ENCODE measurements around the gene SAYSD1.

Gene SAYSD1

DNA sequence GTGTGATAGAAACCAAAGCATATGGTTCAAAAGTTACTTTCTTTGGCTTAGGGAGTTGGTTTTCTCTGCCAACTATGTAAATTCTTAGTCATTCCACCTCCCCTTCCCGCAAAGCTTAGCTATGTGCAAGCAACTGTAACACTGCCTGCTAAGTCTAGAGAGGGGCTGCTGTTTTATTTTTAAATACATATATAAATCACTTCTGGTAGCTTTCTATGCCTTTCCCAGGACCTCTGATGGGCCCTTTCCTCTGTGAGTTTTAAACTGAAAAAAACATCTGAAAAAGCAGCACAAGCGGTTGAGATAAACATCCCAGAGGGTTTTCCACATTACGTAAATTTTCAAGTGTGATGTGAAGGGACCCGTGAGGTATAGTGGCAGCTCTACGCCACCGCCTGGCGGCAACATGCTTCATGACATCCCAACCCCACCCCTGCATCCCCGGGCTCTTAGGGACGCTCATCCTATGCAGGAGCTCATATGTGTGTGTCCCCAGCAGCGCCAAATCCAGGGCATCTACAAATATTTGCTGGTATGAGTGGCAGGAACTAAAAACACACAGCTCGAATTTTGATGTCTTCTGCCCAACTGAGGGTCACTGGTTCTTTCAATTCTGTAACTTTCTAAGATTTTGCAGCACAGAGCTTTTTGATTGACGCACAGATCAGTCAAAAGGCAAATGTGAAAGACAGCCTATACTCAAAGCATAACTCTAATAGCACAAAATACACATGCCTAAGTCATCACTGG, 12.7 kb downstream of the SAYSD1 start:
- H3K4me3 ChIP-seq (replicated peaks; ENCODE audit: low read depth, low read length), result no peak overlapping the region
- DNase-seq (ENCODE audit: extremely low read depth, low read depth), result no peak
- TF ChIP-seq, protein P1, sequence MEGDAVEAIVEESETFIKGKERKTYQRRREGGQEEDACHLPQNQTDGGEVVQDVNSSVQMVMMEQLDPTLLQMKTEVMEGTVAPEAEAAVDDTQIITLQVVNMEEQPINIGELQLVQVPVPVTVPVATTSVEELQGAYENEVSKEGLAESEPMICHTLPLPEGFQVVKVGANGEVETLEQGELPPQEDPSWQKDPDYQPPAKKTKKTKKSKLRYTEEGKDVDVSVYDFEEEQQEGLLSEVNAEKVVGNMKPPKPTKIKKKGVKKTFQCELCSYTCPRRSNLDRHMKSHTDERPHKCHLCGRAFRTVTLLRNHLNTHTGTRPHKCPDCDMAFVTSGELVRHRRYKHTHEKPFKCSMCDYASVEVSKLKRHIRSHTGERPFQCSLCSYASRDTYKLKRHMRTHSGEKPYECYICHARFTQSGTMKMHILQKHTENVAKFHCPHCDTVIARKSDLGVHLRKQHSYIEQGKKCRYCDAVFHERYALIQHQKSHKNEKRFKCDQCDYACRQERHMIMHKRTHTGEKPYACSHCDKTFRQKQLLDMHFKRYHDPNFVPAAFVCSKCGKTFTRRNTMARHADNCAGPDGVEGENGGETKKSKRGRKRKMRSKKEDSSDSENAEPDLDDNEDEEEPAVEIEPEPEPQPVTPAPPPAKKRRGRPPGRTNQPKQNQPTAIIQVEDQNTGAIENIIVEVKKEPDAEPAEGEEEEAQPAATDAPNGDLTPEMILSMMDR (IDR thresholded peaks at IDR 0.05; ENCODE audit: low read depth, low read length, missing control alignments), result peak; percentile 47

DNA sequence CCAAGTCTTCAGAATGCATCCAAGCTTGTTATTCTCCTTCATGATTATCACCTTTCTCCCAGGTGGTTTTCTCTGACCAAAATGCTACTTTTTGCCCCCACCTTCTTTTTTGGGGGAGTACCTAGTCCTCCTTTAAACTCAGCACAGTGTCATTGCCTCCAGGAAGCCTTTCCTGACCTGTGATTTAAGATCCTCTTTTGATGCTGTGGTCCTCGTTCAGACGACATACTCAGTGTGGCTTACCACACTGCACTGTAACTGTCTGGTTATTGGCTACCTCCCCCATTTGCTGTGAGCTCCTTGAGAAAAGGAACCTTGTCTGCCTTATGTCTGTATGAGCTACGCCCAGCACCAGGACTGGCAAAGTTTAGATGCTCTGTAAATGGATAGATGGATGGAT, 14.6 kb downstream of the SAYSD1 start:
- no peak for DNase-seq (ENCODE audit: extremely low read depth, low read depth)
- no peak overlapping the region for H3K4me3 ChIP-seq (replicated peaks; ENCODE audit: low read depth, low read length)
- TF ChIP-seq, protein P1 (IDR thresholded peaks at IDR 0.05; ENCODE audit: low read depth, low read length, missing control alignments), result no peak

DNA sequence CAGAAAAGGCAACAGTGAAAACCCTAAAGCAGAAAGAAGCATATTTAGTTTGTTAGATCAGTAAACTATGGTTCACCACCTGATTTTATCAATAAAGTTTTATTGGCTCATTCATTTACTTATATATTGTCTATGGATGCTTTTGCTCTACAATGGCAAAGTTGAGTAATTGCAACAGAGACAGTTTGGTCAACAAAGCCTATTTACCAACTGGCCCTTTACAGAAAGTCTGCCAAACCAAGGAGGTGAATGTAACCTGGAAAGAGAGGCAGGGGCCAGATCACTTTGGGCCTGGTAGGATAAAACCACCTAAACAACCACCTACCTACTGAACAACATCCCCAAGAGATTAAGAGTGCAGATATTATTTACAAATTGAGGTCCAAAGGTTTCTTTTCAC, 19.4 kb downstream of the SAYSD1 start:
- DNase-seq (ENCODE audit: extremely low read depth, low read depth), result no peak
- H3K4me3 ChIP-seq (replicated peaks; ENCODE audit: low read depth, low read length), result no peak overlapping the region
- TF ChIP-seq, protein P1 (IDR thresholded peaks at IDR 0.05; ENCODE audit: low read depth, low read length, missing control alignments), result no peak

DNA sequence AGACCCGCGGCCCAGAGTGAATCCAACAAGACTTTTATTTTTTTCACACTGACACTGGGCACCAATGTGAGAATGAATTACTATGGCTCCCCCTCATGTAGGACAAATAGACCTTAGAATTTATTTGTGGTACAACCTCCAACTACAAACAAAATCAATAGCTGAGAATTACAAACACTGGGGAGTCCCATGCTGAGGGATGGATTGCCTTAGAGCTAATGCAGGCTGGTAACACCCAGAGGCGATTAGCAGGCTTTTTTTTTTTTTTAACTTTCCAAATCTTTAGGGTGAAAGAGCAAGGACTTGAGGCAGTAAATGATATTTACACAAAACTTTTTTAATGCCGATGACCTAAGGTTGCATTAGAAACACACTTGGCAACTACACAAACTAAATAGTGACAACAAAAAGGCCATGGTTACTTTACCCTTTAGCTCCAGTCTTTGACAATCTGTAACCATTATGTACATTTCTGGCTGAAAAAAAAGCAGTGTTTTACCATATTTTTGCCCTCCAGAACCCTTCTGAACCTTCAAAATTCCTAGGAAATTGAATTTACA, 21.8 kb downstream of the SAYSD1 start:
- no peak for DNase-seq (ENCODE audit: extremely low read depth, low read depth)
- no peak overlapping the region for H3K4me3 ChIP-seq (replicated peaks; ENCODE audit: low read depth, low read length)
- TF ChIP-seq, protein P1 (IDR thresholded peaks at IDR 0.05; ENCODE audit: low read depth, low read length, missing control alignments), result no peak

DNA sequence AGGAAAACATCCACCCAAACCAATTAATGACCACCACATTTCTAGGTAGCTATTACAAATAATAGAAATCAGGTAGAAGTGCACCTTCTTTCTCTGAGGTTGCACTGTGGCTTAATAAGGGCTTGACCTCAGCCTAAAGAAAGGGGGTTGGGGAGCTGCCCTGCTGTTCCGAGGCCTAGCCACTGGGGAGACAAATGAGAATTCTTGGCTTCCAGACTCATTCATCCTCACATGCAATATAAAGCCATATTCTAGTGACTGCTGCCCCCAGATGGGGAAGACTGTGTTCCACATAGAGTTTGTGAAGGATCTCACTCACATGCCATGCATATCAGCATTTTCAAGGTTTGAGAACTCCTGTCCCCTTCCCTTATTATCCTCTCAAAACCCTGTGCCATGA, 22.9 kb downstream of the SAYSD1 start:
- no peak overlapping the region for H3K4me3 ChIP-seq (replicated peaks; ENCODE audit: low read depth, low read length)
- TF ChIP-seq, protein P1 (IDR thresholded peaks at IDR 0.05; ENCODE audit: low read depth, low read length, missing control alignments), result no peak
- DNase-seq (ENCODE audit: extremely low read depth, low read depth), result no peak

DNA sequence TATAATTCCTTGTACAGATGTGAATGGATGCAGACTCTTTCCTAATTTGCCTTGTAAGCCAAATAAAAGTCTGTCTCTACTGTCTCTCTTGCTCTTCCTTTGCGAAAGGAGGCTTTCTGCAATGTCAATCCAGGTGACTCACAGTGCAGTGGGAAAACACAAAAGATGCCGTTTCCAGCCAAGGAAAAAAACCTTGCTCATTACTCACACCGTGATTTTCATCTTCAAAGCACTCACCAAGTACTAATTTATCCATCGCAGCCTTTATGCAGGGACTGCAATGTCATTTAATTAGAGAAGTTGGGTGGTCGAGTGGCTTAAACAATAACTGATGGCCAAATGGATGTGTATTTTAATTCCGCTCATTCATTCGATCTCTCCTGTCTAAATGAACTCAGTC, 23.8 kb downstream of the SAYSD1 start:
- TF ChIP-seq, protein P1 (IDR thresholded peaks at IDR 0.05; ENCODE audit: low read depth, low read length, missing control alignments), result no peak
- DNase-seq (ENCODE audit: extremely low read depth, low read depth), result no peak
- no peak overlapping the region for H3K4me3 ChIP-seq (replicated peaks; ENCODE audit: low read depth, low read length)

Data from HFF-Myc (cell line).